HUES64 (cell line): ENCODE measurements around the gene TBC1D14.

Source experiments
- H3K27ac ChIP-seq: 2 replicates; pipeline ENCODE4 v1.7.0; 2013; ENCODE audit warnings: low read depth, low read length, inconsistent platforms
- H3K27me3 ChIP-seq: 2 replicates; pipeline ENCODE4 v1.6.1; 2013; ENCODE audit warnings: mild to moderate bottlenecking, low read length; ENCODE audit not compliant: insufficient read depth
- H3K36me3 ChIP-seq: 2 replicates; pipeline ENCODE4 v1.6.1; 2013; ENCODE audit warnings: mild to moderate bottlenecking, low read length; ENCODE audit not compliant: insufficient read depth
- H3K4me1 ChIP-seq: 2 replicates; pipeline ENCODE4 v1.6.1; 2013; ENCODE audit warnings: mild to moderate bottlenecking, low read length, moderate library complexity; ENCODE audit not compliant: insufficient read depth
- H3K4me3 ChIP-seq: 2 replicates; pipeline ENCODE4 v1.5.1; 2013; ENCODE audit warnings: mild to moderate bottlenecking, low read length, moderate library complexity
- H3K9ac ChIP-seq: 2 replicates; pipeline ENCODE4 v1.6.1; 2013; ENCODE audit warnings: mild to moderate bottlenecking, low read depth, low read length
- H3K9me3 ChIP-seq: 2 replicates; pipeline ENCODE4 v1.6.1; 2013; ENCODE audit warnings: low read depth, low read length; ENCODE audit not compliant: insufficient read depth
- WGBS: fragments of 150-250, 120-280 bp; methylation state at CpG from one replicate; pipeline ENCODE4 v1.1.7; 2013; ENCODE audit warnings: missing lambda C conversion rate; 5-methylcytosine and 5-hydroxymethylcytosine counted together

TBC1D14 gene

GRCh38 chr4:6923507-6923906, 13.9 kb downstream of the TBC1D14 start:
- Histone ChIP-seq H3K9ac (no peak overlapping the region), H3K4me3 (no peak overlapping the region), H3K36me3 (peaks cover 24% of the 10 kb centered on the region), H3K27me3 (no peaks in the 10 kb centered on the region), H3K27ac (no peak overlapping the region), H3K4me1 (no peaks in the 10 kb centered on the region; the same call in 1 of the 2 replicates), H3K9me3 (no peaks in the 10 kb centered on the region)
- WGBS, result 97% methylated on average over 32 of the region's 32 CpGs

GRCh38 chr4:6924361-6924779, 14.7 kb downstream of the TBC1D14 start:
- H3K4me1 ChIP-seq, result peaks cover 3% of the 10 kb centered on the region; the same call in 1 of the 2 replicates
- H3K4me3 ChIP-seq, result no peak overlapping the region
- no peak overlapping the region for H3K9ac ChIP-seq
- 92% methylated on average over 12 of the region's 12 CpGs for WGBS
- H3K36me3 ChIP-seq, result peaks cover 24% of the 10 kb centered on the region
- no peak overlapping the region for H3K27ac ChIP-seq
- no peaks in the 10 kb centered on the region for H3K27me3 ChIP-seq
- no peaks in the 10 kb centered on the region for H3K9me3 ChIP-seq

GRCh38 chr4:6925357-6925836, 15.8 kb downstream of the TBC1D14 start:
- H3K27ac ChIP-seq, result no peak overlapping the region
- H3K27me3 ChIP-seq, result no peaks in the 10 kb centered on the region
- H3K4me3 ChIP-seq, result no peak overlapping the region
- no peaks in the 10 kb centered on the region for H3K9me3 ChIP-seq
- WGBS, result 94% methylated on average over 14 of the region's 14 CpGs
- peaks cover 12% of the 10 kb centered on the region for H3K4me1 ChIP-seq
- H3K9ac ChIP-seq, result no peak overlapping the region
- H3K36me3 ChIP-seq, result peaks cover 24% of the 10 kb centered on the region

GRCh38 chr4:6926081-6926480, 16.5 kb downstream of the TBC1D14 start:
- WGBS, result 95% methylated on average over 19 of the region's 19 CpGs
- Histone ChIP-seq H3K27ac (no peak overlapping the region), H3K4me1 (peaks cover 12% of the 10 kb centered on the region), H3K36me3 (peaks cover 24% of the 10 kb centered on the region), H3K9ac (no peak overlapping the region), H3K27me3 (no peaks in the 10 kb centered on the region), H3K4me3 (no peak overlapping the region), H3K9me3 (no peaks in the 10 kb centered on the region)

GRCh38 chr4:6926681-6927478, 17.3 kb downstream of the TBC1D14 start:
- WGBS, result 64% methylated on average over 12 of the region's 13 CpGs
- Histone ChIP-seq H3K27ac (no peak overlapping the region), H3K9ac (no peak overlapping the region), H3K36me3 (peaks cover 24% of the 10 kb centered on the region), H3K4me1 (peaks cover 12% of the 10 kb centered on the region), H3K4me3 (no peak overlapping the region), H3K27me3 (no peaks in the 10 kb centered on the region), H3K9me3 (no peaks in the 10 kb centered on the region)

GRCh38 chr4:6928081-6928480, 18.5 kb downstream of the TBC1D14 start:
- 91% methylated on average over 4 of the region's 4 CpGs for WGBS

GRCh38 chr4:6929339-6929811, 19.7 kb downstream of the TBC1D14 start:
- H3K27ac ChIP-seq, result no peak overlapping the region
- H3K4me1 ChIP-seq, result peaks cover 12% of the 10 kb centered on the region
- 81% methylated on average over 9 of the region's 9 CpGs for WGBS
- H3K27me3 ChIP-seq, result no peaks in the 10 kb centered on the region
- no peak overlapping the region for H3K9ac ChIP-seq
- no peaks in the 10 kb centered on the region for H3K9me3 ChIP-seq
- H3K4me3 ChIP-seq, result no peak overlapping the region
- H3K36me3 ChIP-seq, result peaks cover 12% of the 10 kb centered on the region

More at GRCh38 chr4:6928081-6928480, 18.5 kb downstream of the TBC1D14 start:
- H3K27ac ChIP-seq, result no peak overlapping the region
- H3K9me3 ChIP-seq, result no peaks in the 10 kb centered on the region
- H3K36me3 ChIP-seq, result peaks cover 24% of the 10 kb centered on the region
- H3K9ac ChIP-seq, result no peak overlapping the region
- peaks cover 12% of the 10 kb centered on the region for H3K4me1 ChIP-seq
- no peaks in the 10 kb centered on the region for H3K27me3 ChIP-seq
- no peak overlapping the region for H3K4me3 ChIP-seq

GRCh38 chr4:6929812-6930464, 20.3 kb downstream of the TBC1D14 start:
- Histone ChIP-seq H3K27me3 (no peaks in the 10 kb centered on the region), H3K36me3 (peaks cover 7% of the 10 kb centered on the region; the same call in 1 of the 2 replicates), H3K9me3 (no peaks in the 10 kb centered on the region), H3K27ac (no peak overlapping the region), H3K4me1 (peaks cover 12% of the 10 kb centered on the region), H3K4me3 (no peak overlapping the region), H3K9ac (no peak overlapping the region)
- 83% methylated on average over 15 of the region's 15 CpGs for WGBS

- 94% methylated on average over 3 of the region's 3 CpGs for WGBS
- Histone ChIP-seq H3K9ac (no peak overlapping the region), H3K4me3 (no peak overlapping the region), H3K27me3 (no peaks in the 10 kb centered on the region), H3K36me3 (no peaks in the 10 kb centered on the region), H3K27ac (no peak overlapping the region), H3K4me1 (peaks cover 13% of the 10 kb centered on the region), H3K9me3 (no peaks in the 10 kb centered on the region)
These were observed 22.8 kb downstream of the TBC1D14 start for GRCh38 chr4:6932475-6932874.

- 93% methylated on average over 3 of the region's 3 CpGs for WGBS
- H3K9ac ChIP-seq, result no peak overlapping the region
These were observed 23.3 kb downstream of the TBC1D14 start for GRCh38 chr4:6932918-6933317.

GRCh38 chr4:6933691-6934430, 24.2 kb downstream of the TBC1D14 start:
- WGBS, result 91% methylated on average over 9 of the region's 9 CpGs
- H3K27me3 ChIP-seq, result no peaks in the 10 kb centered on the region
- H3K9ac ChIP-seq, result no peak overlapping the region
- no peak overlapping the region for H3K27ac ChIP-seq
- H3K36me3 ChIP-seq, result no peaks in the 10 kb centered on the region
- H3K4me3 ChIP-seq, result no peak overlapping the region
- H3K9me3 ChIP-seq, result no peaks in the 10 kb centered on the region
- H3K4me1 ChIP-seq, result peaks cover 17% of the 10 kb centered on the region

More at GRCh38 chr4:6932918-6933317, 23.3 kb downstream of the TBC1D14 start:
- Histone ChIP-seq H3K27ac (no peak overlapping the region), H3K4me3 (no peak overlapping the region), H3K9me3 (no peaks in the 10 kb centered on the region), H3K36me3 (no peaks in the 10 kb centered on the region), H3K27me3 (no peaks in the 10 kb centered on the region), H3K4me1 (peaks cover 14% of the 10 kb centered on the region)
